Activated naive CD4-positive, alpha-beta T cell treated with anti-CD3 and anti-CD28 coated beads, Interleukin-2, amount 50 U/mL, for 24 hours (primary cell): Measurements from ENCODE around the gene GPR89A.
"Not testable (repeated sequence)": the region's sequence is repeated elsewhere in the genome, so short reads cannot be mapped to it uniquely, and the experiment has no call there.

Experiments used
- H3K27ac Mint-ChIP-seq: one replicate; pipeline ENCODE4 v1.8.0; 2021; ENCODE audit warnings: mild to moderate bottlenecking, mixed read lengths
- H3K27me3 Mint-ChIP-seq: one replicate; pipeline ENCODE4 v1.8.0; 2021; ENCODE audit warnings: mixed read lengths
- H3K36me3 Mint-ChIP-seq: one replicate; pipeline ENCODE4 v1.8.0; 2021; ENCODE audit warnings: mixed read lengths
- H3K4me1 Mint-ChIP-seq: one replicate; pipeline ENCODE4 v1.8.0; 2021; ENCODE audit warnings: mixed read lengths
- H3K4me3 Mint-ChIP-seq: one replicate; pipeline ENCODE4 v1.8.0; 2021; ENCODE audit warnings: mild to moderate bottlenecking, mixed read lengths
- H3K9me3 Mint-ChIP-seq: one replicate; pipeline ENCODE4 v1.8.0; 2021; ENCODE audit warnings: mixed read lengths

Gene GPR89A

GRCh38 chr1:145607833-145608733 is at the start of gene GPR89A:
Gene GPR89A (plus strand): TSS chr1:145607988. CDS start chr1:145608134, 146 bp downstream.
- H3K27me3 Mint-ChIP-seq, H3K9me3 Mint-ChIP-seq, H3K36me3 Mint-ChIP-seq: not testable (repeated sequence)
- peak within 1 kb of the TSS; percentile 89 for H3K4me3 Mint-ChIP-seq
- H3K4me1 Mint-ChIP-seq, result peaks cover 37% of the 10 kb centered on the region
- peak within 1 kb of the TSS; percentile 84 for H3K27ac Mint-ChIP-seq

- H3K36me3 Mint-ChIP-seq, H3K9me3 Mint-ChIP-seq, H3K27ac Mint-ChIP-seq, H3K4me3 Mint-ChIP-seq, H3K27me3 Mint-ChIP-seq, H3K4me1 Mint-ChIP-seq: not testable (repeated sequence)
Observed at GRCh38 chr1:145586820-145587219, 21.0 kb upstream of the GPR89A start.

- not testable (repeated sequence) for H3K4me1 Mint-ChIP-seq, H3K4me3 Mint-ChIP-seq, H3K36me3 Mint-ChIP-seq, H3K9me3 Mint-ChIP-seq, H3K27ac Mint-ChIP-seq, H3K27me3 Mint-ChIP-seq
Observed at GRCh38 chr1:145590806-145591205, 17.0 kb upstream of the GPR89A start.

GRCh38 chr1:145592347-145592746 is 15.4 kb upstream of the GPR89A start:
- not testable (repeated sequence) for H3K4me1 Mint-ChIP-seq, H3K4me3 Mint-ChIP-seq, H3K9me3 Mint-ChIP-seq, H3K27me3 Mint-ChIP-seq, H3K27ac Mint-ChIP-seq, H3K36me3 Mint-ChIP-seq

GRCh38 chr1:145595421-145595820 is 12.4 kb upstream of the GPR89A start:
- H3K27me3 Mint-ChIP-seq, H3K9me3 Mint-ChIP-seq, H3K36me3 Mint-ChIP-seq, H3K27ac Mint-ChIP-seq, H3K4me3 Mint-ChIP-seq, H3K4me1 Mint-ChIP-seq: not testable (repeated sequence)

- not testable (repeated sequence) for H3K27me3 Mint-ChIP-seq, H3K36me3 Mint-ChIP-seq, H3K27ac Mint-ChIP-seq, H3K4me1 Mint-ChIP-seq, H3K9me3 Mint-ChIP-seq, H3K4me3 Mint-ChIP-seq
Observed at GRCh38 chr1:145596236-145596635, 11.6 kb upstream of the GPR89A start.

GRCh38 chr1:145599426-145599825 is 8.4 kb upstream of the GPR89A start:
- H3K36me3 Mint-ChIP-seq, H3K27me3 Mint-ChIP-seq, H3K9me3 Mint-ChIP-seq, H3K4me3 Mint-ChIP-seq, H3K4me1 Mint-ChIP-seq, H3K27ac Mint-ChIP-seq: not testable (repeated sequence)

- Mint-ChIP-seq H3K4me3 (no peak overlapping the region), H3K27ac (no peak overlapping the region), H3K4me1 (no peaks in the 10 kb centered on the region), H3K9me3 (no peaks in the 10 kb centered on the region), H3K27me3 (no peaks in the 10 kb centered on the region), H3K36me3 (no peaks in the 10 kb centered on the region)
Observed at GRCh38 chr1:145601593-145601992, 6.2 kb upstream of the GPR89A start.

GRCh38 chr1:145606840-145607239 is 948 bp upstream of the GPR89A start:
- not testable (repeated sequence) for H3K27me3 Mint-ChIP-seq, H3K9me3 Mint-ChIP-seq, H3K36me3 Mint-ChIP-seq, H3K4me3 Mint-ChIP-seq, H3K27ac Mint-ChIP-seq
- H3K4me1 Mint-ChIP-seq, result peaks cover 28% of the 10 kb centered on the region

GRCh38 chr1:145607289-145607688 is 499 bp upstream of the GPR89A start:
- H3K27ac Mint-ChIP-seq, H3K27me3 Mint-ChIP-seq, H3K9me3 Mint-ChIP-seq, H3K4me3 Mint-ChIP-seq, H3K36me3 Mint-ChIP-seq: not testable (repeated sequence)
- peaks cover 32% of the 10 kb centered on the region for H3K4me1 Mint-ChIP-seq

GRCh38 chr1:145610744-145611143 is 3.0 kb downstream of the GPR89A start:
- H3K4me3 Mint-ChIP-seq, H3K9me3 Mint-ChIP-seq, H3K36me3 Mint-ChIP-seq, H3K27ac Mint-ChIP-seq, H3K27me3 Mint-ChIP-seq: not testable (repeated sequence)
- peaks cover 40% of the 10 kb centered on the region for H3K4me1 Mint-ChIP-seq

GRCh38 chr1:145620073-145620472 is 12.3 kb downstream of the GPR89A start:
- not testable (repeated sequence) for H3K27me3 Mint-ChIP-seq, H3K9me3 Mint-ChIP-seq, H3K4me1 Mint-ChIP-seq, H3K27ac Mint-ChIP-seq, H3K4me3 Mint-ChIP-seq, H3K36me3 Mint-ChIP-seq

GRCh38 chr1:145622177-145622576 is 14.4 kb downstream of the GPR89A start:
- H3K4me1 Mint-ChIP-seq, H3K36me3 Mint-ChIP-seq, H3K4me3 Mint-ChIP-seq, H3K27ac Mint-ChIP-seq, H3K9me3 Mint-ChIP-seq, H3K27me3 Mint-ChIP-seq: not testable (repeated sequence)

GRCh38 chr1:145636237-145636636 is 28.4 kb downstream of the GPR89A start:
- not testable (repeated sequence) for H3K4me1 Mint-ChIP-seq, H3K27me3 Mint-ChIP-seq, H3K9me3 Mint-ChIP-seq, H3K4me3 Mint-ChIP-seq, H3K27ac Mint-ChIP-seq, H3K36me3 Mint-ChIP-seq

- H3K4me1 Mint-ChIP-seq, H3K9me3 Mint-ChIP-seq, H3K27ac Mint-ChIP-seq, H3K4me3 Mint-ChIP-seq, H3K27me3 Mint-ChIP-seq, H3K36me3 Mint-ChIP-seq: not testable (repeated sequence)
Observed at GRCh38 chr1:145641886-145642285, 34.1 kb downstream of the GPR89A start.

GRCh38 chr1:145643990-145644389 is 36.2 kb downstream of the GPR89A start:
- not testable (repeated sequence) for H3K27ac Mint-ChIP-seq, H3K4me3 Mint-ChIP-seq, H3K27me3 Mint-ChIP-seq, H3K9me3 Mint-ChIP-seq, H3K4me1 Mint-ChIP-seq, H3K36me3 Mint-ChIP-seq

- not testable (repeated sequence) for H3K36me3 Mint-ChIP-seq, H3K9me3 Mint-ChIP-seq, H3K4me3 Mint-ChIP-seq, H3K27me3 Mint-ChIP-seq, H3K4me1 Mint-ChIP-seq, H3K27ac Mint-ChIP-seq
Observed at GRCh38 chr1:145656245-145656943, 48.6 kb downstream of the GPR89A start.
